ENCODE results near the gene CKAP2L.
"Not testable (repeated sequence)": the region's sequence is repeated elsewhere in the genome, so short reads cannot be mapped to it uniquely, and the experiment has no call there.

Gene CKAP2L

GRCh38 chr2:112721819-112722522, 42.4 kb downstream of the CKAP2L start:
- H3K9ac ChIP-seq (ENCODE audit: low read depth, low read length), result no peak overlapping the region
- H3K4me1 ChIP-seq (ENCODE audit: insufficient read depth, low read length), result peaks cover 8% of the 10 kb centered on the region; the same call in 1 of the 2 replicates
- H3K9me3 ChIP-seq (ENCODE audit: control insufficient read depth, insufficient read depth, low read length), result no peaks in the 10 kb centered on the region
- no peaks in the 10 kb centered on the region for H3K36me3 ChIP-seq (ENCODE audit: insufficient read depth, low read length)

GRCh38 chr2:112720785-112721184, 43.6 kb downstream of the CKAP2L start, which contains the start of gene NT5DC4:
TSS of gene NT5DC4 (plus strand) at chr2:112721020. CDS start at chr2:112721080, 60 bp downstream.
- Histone ChIP-seq H3K9ac (ENCODE audit: low read depth, low read length) (no peak within 1 kb of the TSS), H3K4me1 (ENCODE audit: insufficient read depth, low read length) (peaks cover under 1% of the 10 kb centered on the region; the same call in 1 of the 2 replicates), H3K36me3 (ENCODE audit: insufficient read depth, low read length) (no peaks in the 10 kb centered on the region), H3K9me3 (ENCODE audit: control insufficient read depth, insufficient read depth, low read length) (no peaks in the 10 kb centered on the region)

GRCh38 chr2:112718863-112719370, 45.5 kb downstream of the CKAP2L start:
- no peak overlapping the region for H3K9ac ChIP-seq (ENCODE audit: low read depth, low read length)
- H3K4me1 ChIP-seq (ENCODE audit: insufficient read depth, low read length), result no peaks in the 10 kb centered on the region
- H3K9me3 ChIP-seq (ENCODE audit: control insufficient read depth, insufficient read depth, low read length), result no peaks in the 10 kb centered on the region
- no peaks in the 10 kb centered on the region for H3K36me3 ChIP-seq (ENCODE audit: insufficient read depth, low read length)

- not testable (repeated sequence) for H3K4me1 ChIP-seq (ENCODE audit: insufficient read depth, low read length); H3K9ac ChIP-seq (ENCODE audit: low read depth, low read length); H3K9me3 ChIP-seq (ENCODE audit: control insufficient read depth, insufficient read depth, low read length); H3K36me3 ChIP-seq (ENCODE audit: insufficient read depth, low read length)
Measured at GRCh38 chr2:112716826-112717352, 47.5 kb downstream of the CKAP2L start.

- H3K9ac ChIP-seq (ENCODE audit: low read depth, low read length); H3K9me3 ChIP-seq (ENCODE audit: control insufficient read depth, insufficient read depth, low read length); H3K36me3 ChIP-seq (ENCODE audit: insufficient read depth, low read length); H3K4me1 ChIP-seq (ENCODE audit: insufficient read depth, low read length): not testable (repeated sequence)
Measured at GRCh38 chr2:112716094-112716493, 48.3 kb downstream of the CKAP2L start.

GRCh38 chr2:112714836-112715631, 49.4 kb downstream of the CKAP2L start:
- no peaks in the 10 kb centered on the region for H3K36me3 ChIP-seq (ENCODE audit: insufficient read depth, low read length)
- no peaks in the 10 kb centered on the region for H3K4me1 ChIP-seq (ENCODE audit: insufficient read depth, low read length)
- H3K9ac ChIP-seq (ENCODE audit: low read depth, low read length), result no peak overlapping the region
- H3K9me3 ChIP-seq (ENCODE audit: control insufficient read depth, insufficient read depth, low read length), result no peaks in the 10 kb centered on the region

GRCh38 chr2:112714331-112714730, 50.1 kb downstream of the CKAP2L start:
- no peak overlapping the region for H3K9ac ChIP-seq (ENCODE audit: low read depth, low read length)

GRCh38 chr2:112713926-112714325, 50.5 kb downstream of the CKAP2L start:
- H3K9ac ChIP-seq (ENCODE audit: low read depth, low read length), result no peak overlapping the region

More at GRCh38 chr2:112714331-112714730, 50.1 kb downstream of the CKAP2L start:
- no peaks in the 10 kb centered on the region for H3K36me3 ChIP-seq (ENCODE audit: insufficient read depth, low read length)
- no peaks in the 10 kb centered on the region for H3K9me3 ChIP-seq (ENCODE audit: control insufficient read depth, insufficient read depth, low read length)
- no peaks in the 10 kb centered on the region for H3K4me1 ChIP-seq (ENCODE audit: insufficient read depth, low read length)

GRCh38 chr2:112713585-112713925, 50.9 kb downstream of the CKAP2L start:
- Histone ChIP-seq H3K4me1 (ENCODE audit: insufficient read depth, low read length) (no peaks in the 10 kb centered on the region), H3K36me3 (ENCODE audit: insufficient read depth, low read length) (no peaks in the 10 kb centered on the region), H3K9ac (ENCODE audit: low read depth, low read length) (no peak overlapping the region), H3K9me3 (ENCODE audit: control insufficient read depth, insufficient read depth, low read length) (no peaks in the 10 kb centered on the region)

More at GRCh38 chr2:112713926-112714325, 50.5 kb downstream of the CKAP2L start:
- H3K4me1 ChIP-seq (ENCODE audit: insufficient read depth, low read length), result no peaks in the 10 kb centered on the region
- no peaks in the 10 kb centered on the region for H3K9me3 ChIP-seq (ENCODE audit: control insufficient read depth, insufficient read depth, low read length)
- no peaks in the 10 kb centered on the region for H3K36me3 ChIP-seq (ENCODE audit: insufficient read depth, low read length)

- Histone ChIP-seq H3K9ac (ENCODE audit: low read depth, low read length) (no peak overlapping the region), H3K36me3 (ENCODE audit: insufficient read depth, low read length) (no peaks in the 10 kb centered on the region)
Measured at GRCh38 chr2:112712903-112713584, 51.4 kb downstream of the CKAP2L start.

GRCh38 chr2:112712465-112712864, 51.9 kb downstream of the CKAP2L start:
- no peaks in the 10 kb centered on the region for H3K36me3 ChIP-seq (ENCODE audit: insufficient read depth, low read length)
- no peaks in the 10 kb centered on the region for H3K4me1 ChIP-seq (ENCODE audit: insufficient read depth, low read length)
- H3K9me3 ChIP-seq (ENCODE audit: control insufficient read depth, insufficient read depth, low read length), result no peaks in the 10 kb centered on the region
- no peak overlapping the region for H3K9ac ChIP-seq (ENCODE audit: low read depth, low read length)

More at GRCh38 chr2:112712903-112713584, 51.4 kb downstream of the CKAP2L start:
- H3K4me1 ChIP-seq (ENCODE audit: insufficient read depth, low read length), result no peaks in the 10 kb centered on the region
- H3K9me3 ChIP-seq (ENCODE audit: control insufficient read depth, insufficient read depth, low read length), result no peaks in the 10 kb centered on the region

GRCh38 chr2:112710956-112711750, 53.3 kb downstream of the CKAP2L start:
- no peaks in the 10 kb centered on the region for H3K36me3 ChIP-seq (ENCODE audit: insufficient read depth, low read length)
- H3K9ac ChIP-seq (ENCODE audit: low read depth, low read length), result no peak overlapping the region
- H3K4me1 ChIP-seq (ENCODE audit: insufficient read depth, low read length), result no peaks in the 10 kb centered on the region; the same call in 1 of the 2 replicates
- no peaks in the 10 kb centered on the region for H3K9me3 ChIP-seq (ENCODE audit: control insufficient read depth, insufficient read depth, low read length)

GRCh38 chr2:112709703-112710102, 54.7 kb downstream of the CKAP2L start:
- Histone ChIP-seq H3K4me1 (ENCODE audit: insufficient read depth, low read length) (no peaks in the 10 kb centered on the region; the same call in 1 of the 2 replicates), H3K36me3 (ENCODE audit: insufficient read depth, low read length) (no peaks in the 10 kb centered on the region), H3K9ac (ENCODE audit: low read depth, low read length) (no peak overlapping the region), H3K9me3 (ENCODE audit: control insufficient read depth, insufficient read depth, low read length) (no peaks in the 10 kb centered on the region)
